ENCODE results near the gene TMEM170A.

- TF ChIP-seq CTCF (IDR thresholded peaks at IDR 0.05), result no peak
- no peak for TF ChIP-seq EP300 (IDR thresholded peaks at IDR 0.05)
Measured at GRCh38 chr16:75455677-75456076, 8.8 kb downstream of the TMEM170A start.

Measured in ovary (tissue), 3 donors.